Pancreas (tissue), 10 donors: Measurements from ENCODE around the gene TMEM135. TPM values are rescaled to one million over a fixed set of nuclear protein-coding genes. Genes with fewer than 3 reads are reported as not detected.

Source experiments
- ATAC-seq, 4 donors: fragments of 200-7000 bp; cut with Tn5 transposase; one replicate each; pipeline versions ENCODE4 v1.8.0 to v1.9.1; 2020; ENCODE audit warnings: mild to moderate bottlenecking in 4 of 4, moderate library complexity in 4 of 4
- DNase-seq, 6 donors: peaks; one replicate each; pipeline ENCODE4 v3.0.0-alpha.2; 2020
- FAIRE-seq: peaks from 2 replicates; lab custom pipeline; 2012; peaks lifted over from hg19 to GRCh38; lab: Jason Lieb, UNC
- H3K27ac ChIP-seq, 4 donors: fragments of 200-600 bp; sonication (generic); 1 replicate in 3 of 4; 2 replicates in 1 of 4; pipeline versions ENCODE4 v1.5.0 to v1.8.0; 2020
- H3K27me3 ChIP-seq, 4 donors: fragments of 200-600 bp; one replicate each; pipeline ENCODE4 v1.8.0; 2021
- H3K36me3 ChIP-seq, 3 donors: fragments of 200-600 bp; sonication (generic) in 1 of 3; one replicate each; pipeline versions ENCODE4 v1.5.0 to v1.8.0; 2020 to 2021
- H3K4me1 ChIP-seq, 3 donors: fragments of 200-600 bp; one replicate each; pipeline ENCODE4 v1.8.0; 2021
- H3K4me3 ChIP-seq, 4 donors: fragments of 200-600 bp; sonication (generic) in 2 of 4; one replicate each; pipeline versions ENCODE4 v1.5.0 to v1.8.0; 2020 to 2021
- H3K9me3 ChIP-seq, 4 donors: fragments of 200-600 bp; one replicate each; pipeline ENCODE4 v1.8.0; 2021
- WGBS, 2 donors: extraction: QIAGEN DNeasy Blood & Tissue Kit; methylation state at CpG; one replicate each; pipeline ENCODE4 v1.1.7; 2013; 5-methylcytosine and 5-hydroxymethylcytosine counted together
- intact Hi-C, 3 donors: fragments of 100-400 bp; cut with DNase I; formaldehyde crosslinking; loops; one replicate each; pipeline versions ENCODE4 v1.11.1 to v1.14.2; 2022
- polyA plus RNA-seq, 2 donors: library from polyadenylated mRNA; stranded (reverse); fragments of 200-250 nt; gene quantifications; one replicate each; pipeline ENCODE4 v1.2.3, GENCODE V29; 2013
- total RNA-seq, 6 donors: library from RNA; stranded (reverse); fragmentation: NEBNext Ultra II Directional in 4 of 6; extraction: Animal tissue kit (Norgen Biotek cat#: 25700) in 4 of 6; gene quantifications; one replicate each; pipeline versions ENCODE4 v1.2.1 to v1.2.4, GENCODE V29; 2021 to 2023
- TF ChIP-seq, protein P1 (sequence below), 4 donors: fragments of 200-600 bp; sonication (generic) in 3 of 4; IDR thresholded peaks; one replicate each; pipeline versions ENCODE4 v1.5.0 to v1.8.0; 2021; ENCODE audit warnings: antibody characterized with exemption in 4 of 4
- donor health status: healthy with polysubstance abuse.
- donor health status: DM: no; HTN: no; CAD: no; lungs with moderate emphysema.
- donor health status: DM: no; HTN: no; CAD: no.
- donor health status: control.
- donor health status: control.
- donor health status: Bipolar disorder and iron deficiency.
- donor health status: DM: yes; HTN: yes; CAD: no.
- donor health status: DM: no; HTN: no; CAD: no.
- donor health status: DM: no; HTN: no; CAD: no.
- donor health status: DM: yes; HTN: yes; CAD: no.

The TMEM135 gene
- total and polyA plus RNA-seq, 8 donors = 2.6 to 10.1 (median 8.0) TPM

DNA sequence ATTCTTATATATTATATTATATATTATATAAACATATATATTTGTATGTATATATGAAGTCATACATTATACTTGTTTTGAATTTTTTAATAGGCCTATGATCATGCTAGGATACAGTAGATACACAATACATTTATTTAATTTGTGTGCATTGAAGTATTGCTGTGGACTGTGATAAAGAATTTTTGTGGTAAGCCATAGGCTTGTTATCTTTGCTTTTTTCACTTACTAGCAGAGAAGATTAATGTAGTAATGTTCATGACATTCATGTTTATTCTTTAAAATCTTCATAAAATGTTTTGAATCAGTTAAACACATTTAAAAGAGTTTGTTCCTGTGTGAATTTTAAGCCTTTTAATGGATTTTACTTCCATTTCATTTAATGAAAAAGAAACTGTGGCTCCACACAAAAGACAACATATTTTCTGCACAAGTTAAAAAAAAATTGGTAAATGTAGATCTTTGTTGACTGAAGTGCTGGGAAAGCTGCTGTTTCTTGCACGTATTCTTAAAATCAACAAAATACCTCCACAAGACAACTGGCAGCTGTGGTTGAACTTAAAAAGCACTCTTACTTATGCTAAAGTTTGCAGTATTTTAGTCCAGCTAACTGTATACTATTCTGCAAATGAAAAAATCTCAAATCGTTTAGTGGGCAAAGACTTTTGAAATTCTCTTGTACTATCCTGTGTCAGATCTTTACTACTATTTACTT is 156.2 kb downstream of the TMEM135 start:
- TF ChIP-seq, protein P1, sequence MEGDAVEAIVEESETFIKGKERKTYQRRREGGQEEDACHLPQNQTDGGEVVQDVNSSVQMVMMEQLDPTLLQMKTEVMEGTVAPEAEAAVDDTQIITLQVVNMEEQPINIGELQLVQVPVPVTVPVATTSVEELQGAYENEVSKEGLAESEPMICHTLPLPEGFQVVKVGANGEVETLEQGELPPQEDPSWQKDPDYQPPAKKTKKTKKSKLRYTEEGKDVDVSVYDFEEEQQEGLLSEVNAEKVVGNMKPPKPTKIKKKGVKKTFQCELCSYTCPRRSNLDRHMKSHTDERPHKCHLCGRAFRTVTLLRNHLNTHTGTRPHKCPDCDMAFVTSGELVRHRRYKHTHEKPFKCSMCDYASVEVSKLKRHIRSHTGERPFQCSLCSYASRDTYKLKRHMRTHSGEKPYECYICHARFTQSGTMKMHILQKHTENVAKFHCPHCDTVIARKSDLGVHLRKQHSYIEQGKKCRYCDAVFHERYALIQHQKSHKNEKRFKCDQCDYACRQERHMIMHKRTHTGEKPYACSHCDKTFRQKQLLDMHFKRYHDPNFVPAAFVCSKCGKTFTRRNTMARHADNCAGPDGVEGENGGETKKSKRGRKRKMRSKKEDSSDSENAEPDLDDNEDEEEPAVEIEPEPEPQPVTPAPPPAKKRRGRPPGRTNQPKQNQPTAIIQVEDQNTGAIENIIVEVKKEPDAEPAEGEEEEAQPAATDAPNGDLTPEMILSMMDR (IDR thresholded peaks at IDR 0.05) = no peak
- DNase-seq (no peak), ATAC-seq (no peak), FAIRE-seq (peak; percentile 34)
- intact Hi-C loops = no loop called here
- no peaks in the 10 kb centered on the region for H3K9me3 ChIP-seq
- H3K36me3 ChIP-seq = no peaks in the 10 kb centered on the region
- H3K27ac ChIP-seq = no peak overlapping the region
- H3K4me3 ChIP-seq = no peak overlapping the region
- 71 to 79% methylated on average over 2 of the region's 2 CpGs for WGBS, 2 donors
- no peaks in the 10 kb centered on the region for H3K4me1 ChIP-seq
- H3K27me3 ChIP-seq = no peaks in the 10 kb centered on the region

DNA sequence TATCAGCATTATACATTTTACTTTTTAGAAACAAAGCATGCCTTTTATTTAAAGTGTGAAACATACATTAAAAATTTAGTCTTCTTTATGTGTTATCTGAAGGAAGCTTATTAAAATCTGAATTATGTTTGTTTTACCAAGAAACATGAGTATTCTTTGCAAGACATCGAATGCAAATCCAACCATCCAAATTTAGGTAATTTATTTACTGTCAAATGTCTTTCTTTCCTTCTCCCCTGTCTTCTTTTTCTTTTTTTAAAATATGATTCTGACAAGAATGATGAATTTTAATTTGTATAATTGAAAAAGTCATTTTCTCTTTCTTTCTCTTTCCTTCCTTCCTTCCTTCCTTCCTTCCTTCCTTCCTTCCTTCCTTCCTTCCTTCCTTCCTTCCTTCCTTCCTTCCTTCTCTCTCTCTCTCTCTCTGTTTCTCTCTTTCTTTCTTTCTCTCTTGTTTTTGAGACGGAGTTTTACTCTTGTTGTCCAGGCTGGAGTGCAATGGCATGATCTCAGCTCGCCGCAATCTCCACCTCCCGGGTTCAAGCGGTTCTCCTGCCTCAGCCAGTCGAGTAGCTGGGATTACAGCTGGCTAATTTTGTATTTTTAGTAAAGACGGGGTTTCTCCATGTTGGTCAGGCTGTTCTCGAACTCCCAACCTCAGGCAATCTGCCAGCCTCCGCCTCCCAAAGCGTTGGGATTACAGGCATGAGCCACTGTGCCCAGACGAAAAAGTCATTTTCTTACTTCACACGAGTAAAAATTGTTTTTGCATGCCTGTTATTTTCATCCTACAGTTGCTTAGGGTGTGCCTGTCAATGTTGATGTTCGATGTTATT is 157.5 kb downstream of the TMEM135 start:
- no peaks in the 10 kb centered on the region for H3K36me3 ChIP-seq
- no peak for FAIRE-seq
- ATAC-seq = no peak
- H3K4me1 ChIP-seq = no peaks in the 10 kb centered on the region
- H3K27ac ChIP-seq = no peak overlapping the region
- DNase-seq = no peak
- TF ChIP-seq, protein P1 (IDR thresholded peaks at IDR 0.05) = no peak
- 92 to 96% methylated on average over 14 of the region's 14 CpGs for WGBS, 2 donors
- intact Hi-C loops = no loop called here
- H3K27me3 ChIP-seq = no peaks in the 10 kb centered on the region
- no peaks in the 10 kb centered on the region for H3K9me3 ChIP-seq
- no peak overlapping the region for H3K4me3 ChIP-seq

DNA sequence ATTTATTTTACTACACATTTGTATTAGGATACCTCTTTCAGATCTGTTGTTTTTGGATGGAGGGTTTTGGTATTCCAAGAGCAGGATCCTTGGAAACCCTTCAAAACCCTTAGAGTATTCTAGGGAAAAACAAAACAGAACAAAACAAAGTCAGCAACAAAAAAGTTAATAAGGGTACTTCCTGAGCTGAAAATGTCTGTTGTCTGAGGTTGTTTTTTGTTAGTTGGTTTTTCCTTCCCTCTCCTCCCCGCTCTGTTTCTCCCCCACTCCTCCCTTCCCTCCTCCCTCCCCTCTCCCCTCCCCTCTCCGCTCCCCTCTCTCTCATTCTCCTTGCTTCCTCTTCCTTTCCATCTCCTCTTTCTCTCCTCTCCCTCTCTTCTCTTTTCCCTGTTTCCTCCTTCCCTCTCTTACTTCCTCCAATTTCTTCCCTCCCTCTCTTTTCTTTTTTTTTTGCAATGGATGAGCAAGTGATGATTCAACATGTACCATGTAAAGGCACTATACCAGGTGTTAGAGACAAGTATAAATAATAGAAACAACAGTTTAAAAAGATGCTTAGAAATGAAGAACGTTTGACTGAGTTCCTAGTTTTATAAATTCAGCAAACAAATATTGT is 160.6 kb downstream of the TMEM135 start:
- TF ChIP-seq, protein P1 (IDR thresholded peaks at IDR 0.05) = no peak
- DNase-seq (no peak), FAIRE-seq (no peak), ATAC-seq (no peak)
- Histone ChIP-seq H3K27me3 (no peaks in the 10 kb centered on the region), H3K27ac (no peak overlapping the region), H3K36me3 (no peaks in the 10 kb centered on the region), H3K9me3 (no peaks in the 10 kb centered on the region), H3K4me1 (no peaks in the 10 kb centered on the region), H3K4me3 (no peak overlapping the region)
- 78 to 82% methylated on average over 3 of the region's 3 CpGs for WGBS, 2 donors
- intact Hi-C loops = no loop called here

DNA sequence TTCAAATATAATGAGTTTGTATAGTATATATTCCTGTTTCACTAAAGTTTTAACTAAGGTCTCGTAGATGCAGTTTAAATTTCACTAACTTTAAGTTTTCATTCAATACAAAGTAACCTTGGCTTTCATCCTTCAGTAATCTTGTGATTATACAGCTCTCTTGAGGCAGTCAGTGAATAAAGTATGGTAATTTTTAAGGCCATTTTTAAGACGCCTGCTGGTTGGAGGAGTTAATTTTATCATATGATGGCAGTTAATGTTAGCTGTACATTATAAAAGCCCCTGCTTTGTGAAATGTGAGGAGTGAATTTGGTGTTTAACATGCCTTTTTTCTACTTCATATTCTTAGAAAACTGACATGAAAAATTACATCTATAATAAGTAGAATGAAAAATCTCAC is 163.6 kb downstream of the TMEM135 start:
- TF ChIP-seq, protein P1 (IDR thresholded peaks at IDR 0.05) = no peak
- no peak for ATAC-seq
- no peak for FAIRE-seq
- no peak for DNase-seq
- Histone ChIP-seq H3K4me3 (no peak overlapping the region), H3K27ac (no peak overlapping the region), H3K4me1 (no peaks in the 10 kb centered on the region), H3K27me3 (no peaks in the 10 kb centered on the region), H3K9me3 (no peaks in the 10 kb centered on the region), H3K36me3 (no peaks in the 10 kb centered on the region)
- intact Hi-C loops = no loop called here
- WGBS, 2 donors = 89% methylated on average over 2 of the region's 2 CpGs
